CD4-positive, alpha-beta T cell treated with Interleukin-1 beta for 1 hour (primary cell): ENCODE results near the gene BNIP2.
"Not testable (repeated sequence)": the region's sequence is repeated elsewhere in the genome, so short reads cannot be mapped to it uniquely, and the experiment has no call there.

Experiments used
- DNase-seq, 2 donors: peaks; one replicate each; pipeline ENCODE4 v3.0.0-alpha.2; 2020 to 2022

BNIP2 gene, protein sequence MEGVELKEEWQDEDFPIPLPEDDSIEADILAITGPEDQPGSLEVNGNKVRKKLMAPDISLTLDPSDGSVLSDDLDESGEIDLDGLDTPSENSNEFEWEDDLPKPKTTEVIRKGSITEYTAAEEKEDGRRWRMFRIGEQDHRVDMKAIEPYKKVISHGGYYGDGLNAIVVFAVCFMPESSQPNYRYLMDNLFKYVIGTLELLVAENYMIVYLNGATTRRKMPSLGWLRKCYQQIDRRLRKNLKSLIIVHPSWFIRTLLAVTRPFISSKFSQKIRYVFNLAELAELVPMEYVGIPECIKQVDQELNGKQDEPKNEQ

DNA sequence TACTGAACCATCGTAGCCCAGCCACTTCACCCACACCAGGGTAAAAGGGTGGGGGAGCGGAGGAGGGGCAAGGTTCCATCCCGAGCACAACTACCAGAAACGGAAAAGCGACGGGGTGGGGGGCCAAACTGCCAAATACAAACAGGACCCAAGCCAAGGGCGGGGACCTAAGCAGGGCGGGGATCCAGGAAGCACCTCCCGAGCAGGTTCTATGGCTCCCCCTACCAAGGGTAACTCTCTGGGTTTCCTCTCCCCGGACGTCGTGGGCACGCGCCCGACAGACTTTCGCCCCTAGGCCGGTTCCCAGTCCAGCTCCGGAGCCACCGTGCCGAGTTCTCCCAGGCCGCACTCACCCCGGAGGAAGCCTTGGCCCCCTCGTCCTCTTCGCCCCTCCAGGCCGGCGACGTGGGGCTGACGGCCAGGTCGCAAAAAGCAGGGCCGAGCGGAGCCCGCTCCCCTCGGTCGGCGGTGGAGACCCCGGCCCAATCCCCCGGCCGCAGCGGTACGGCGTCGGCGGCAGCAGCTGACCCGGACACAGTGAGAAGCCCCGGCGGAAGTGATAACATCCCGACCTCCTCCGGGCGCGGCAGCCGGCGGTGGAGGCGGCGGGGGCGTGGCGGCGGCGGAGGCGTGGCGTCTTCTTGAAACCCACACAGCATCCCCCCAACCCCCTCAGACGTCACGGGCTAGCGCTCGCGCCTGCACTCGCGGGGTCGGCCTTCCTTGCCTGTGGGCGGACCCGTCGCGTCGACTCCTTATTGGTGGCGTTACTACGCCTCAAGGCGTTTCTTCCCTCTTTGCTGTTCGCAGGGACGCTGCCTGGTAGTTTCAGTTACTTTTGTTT, at the start of gene BNIP2:
Gene BNIP2, minus strand, starts transcription at position 539 of the 844 bp plus-strand sequence. CDS start 6,863 bp downstream, outside the sequence.
- DNase-seq: peak; percentile 99

DNA sequence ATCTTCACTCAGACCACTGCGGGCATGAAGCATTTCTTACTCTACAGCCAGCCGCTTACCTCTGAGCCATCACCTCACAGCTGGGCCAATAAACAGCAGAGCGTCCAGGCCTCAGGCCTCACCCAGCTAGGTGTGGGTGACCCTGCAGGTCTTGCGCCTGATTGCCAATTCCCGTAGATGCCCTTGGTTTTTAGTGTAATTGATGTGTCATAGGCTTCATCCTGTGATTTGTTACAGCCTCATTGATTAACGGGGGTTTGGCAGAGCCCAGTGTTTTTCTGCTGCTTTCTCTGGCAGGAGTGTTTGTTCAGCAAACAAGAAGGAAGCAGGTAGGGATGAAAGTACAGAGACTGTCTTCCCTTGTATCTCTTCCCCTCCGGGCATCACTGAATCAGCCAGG, 49.6 kb upstream of the BNIP2 start:
- no peak for DNase-seq

DNA sequence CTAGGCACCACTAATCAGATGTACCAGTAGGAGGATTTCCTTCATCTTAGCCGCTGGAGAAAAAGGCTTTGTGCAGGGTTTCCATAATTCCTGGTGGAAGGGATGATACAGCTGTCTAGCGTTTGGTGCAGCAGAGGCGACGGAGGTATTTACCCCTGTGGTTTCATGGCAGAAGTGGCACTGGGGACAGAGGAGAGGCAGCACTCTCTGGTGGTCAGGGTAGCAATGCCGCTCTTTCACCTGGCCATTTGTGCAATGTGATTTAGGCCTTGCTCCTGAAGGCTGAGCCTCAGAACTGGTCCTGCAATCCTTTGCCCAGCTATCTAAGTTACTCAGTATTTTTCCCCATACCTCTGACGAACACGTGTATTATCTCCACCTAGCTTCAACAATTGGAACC, 47.1 kb upstream of the BNIP2 start:
- no peak for DNase-seq

DNA sequence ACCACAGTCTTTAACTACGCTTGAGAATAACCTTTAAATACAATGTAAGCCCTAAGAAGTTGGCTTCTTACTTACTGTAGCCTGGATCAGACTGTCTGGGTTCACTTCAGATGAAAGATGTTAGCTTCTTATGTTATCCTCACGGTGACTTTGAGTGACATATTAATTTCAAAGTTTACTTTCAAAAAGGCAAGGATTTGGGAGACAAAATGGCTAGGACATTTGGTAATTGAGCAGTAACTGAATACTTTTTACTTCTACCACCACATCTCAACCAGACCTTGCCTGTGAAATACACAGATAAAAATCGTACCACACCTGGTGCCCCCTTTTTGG, 36.0 kb upstream of the BNIP2 start:
- no peak for DNase-seq

DNA sequence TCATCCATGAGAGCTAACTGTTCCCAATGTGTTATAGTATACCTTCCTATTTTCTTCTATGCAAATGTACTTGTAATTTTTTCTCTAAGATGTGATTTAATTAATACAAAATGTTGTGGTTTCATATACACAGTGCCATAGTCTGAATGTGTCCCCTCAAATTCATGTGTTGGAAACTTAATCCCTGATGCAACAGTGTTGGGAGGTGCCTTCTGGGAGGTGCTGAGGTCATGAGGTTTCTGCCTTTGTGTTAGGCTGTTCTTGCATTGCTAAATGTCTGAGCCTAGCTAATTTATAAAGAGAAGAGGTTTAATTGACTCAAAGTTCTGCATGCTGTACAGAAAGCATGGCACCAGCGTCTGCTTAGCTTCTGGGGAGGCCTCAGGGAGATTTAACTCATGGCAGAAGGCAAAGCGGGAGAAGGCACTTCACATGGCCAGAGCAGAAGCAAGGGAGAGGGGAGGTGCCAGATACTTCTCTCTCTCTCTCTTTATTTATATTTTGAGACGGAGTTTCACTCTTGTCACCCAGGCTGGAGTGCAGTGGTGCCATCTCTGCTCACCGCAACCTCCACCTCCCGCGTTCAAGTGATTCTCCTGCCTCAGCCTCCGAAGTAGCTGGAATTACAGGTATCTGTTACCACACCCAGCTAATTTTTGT, 34.7 kb upstream of the BNIP2 start:
- DNase-seq: no peak

DNA sequence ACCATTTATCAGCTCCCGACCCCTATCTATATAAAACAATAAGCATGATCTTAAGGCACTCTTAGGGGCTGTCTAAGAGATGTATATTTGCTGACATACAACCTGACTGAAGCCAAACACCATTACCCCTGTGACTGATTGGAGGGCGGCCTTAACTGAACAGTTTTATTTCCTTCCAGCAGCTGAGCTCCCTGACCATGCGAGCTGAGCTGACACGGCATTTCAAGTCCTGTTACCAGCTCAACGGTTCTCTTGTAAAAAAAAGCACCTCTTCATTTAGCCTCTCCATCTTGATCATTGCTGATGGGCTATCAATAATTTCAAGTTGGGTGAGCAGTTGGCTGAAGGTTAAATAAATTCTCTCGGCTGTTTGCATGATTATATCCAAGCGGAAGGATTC, 33.4 kb upstream of the BNIP2 start:
- no peak for DNase-seq

DNA sequence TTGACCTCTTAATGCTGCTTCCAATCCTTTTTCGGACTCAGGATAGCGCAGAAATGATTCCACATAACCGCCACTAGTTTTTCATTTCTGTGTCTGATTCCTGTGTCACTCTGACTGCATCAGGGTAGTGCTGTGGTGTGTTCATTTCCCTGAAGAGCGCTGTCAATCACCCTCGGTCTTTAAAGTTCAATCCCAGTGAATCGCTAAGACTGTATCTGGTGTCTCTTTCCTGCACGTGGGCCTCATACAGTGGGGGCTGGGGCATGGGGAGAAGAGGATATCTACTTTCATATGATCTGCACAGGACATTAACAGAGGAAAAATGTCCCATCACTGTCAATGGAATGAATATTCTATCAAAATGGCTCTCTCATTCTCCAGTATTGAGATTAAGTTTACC, 32.9 kb upstream of the BNIP2 start:
- no peak for DNase-seq

DNA sequence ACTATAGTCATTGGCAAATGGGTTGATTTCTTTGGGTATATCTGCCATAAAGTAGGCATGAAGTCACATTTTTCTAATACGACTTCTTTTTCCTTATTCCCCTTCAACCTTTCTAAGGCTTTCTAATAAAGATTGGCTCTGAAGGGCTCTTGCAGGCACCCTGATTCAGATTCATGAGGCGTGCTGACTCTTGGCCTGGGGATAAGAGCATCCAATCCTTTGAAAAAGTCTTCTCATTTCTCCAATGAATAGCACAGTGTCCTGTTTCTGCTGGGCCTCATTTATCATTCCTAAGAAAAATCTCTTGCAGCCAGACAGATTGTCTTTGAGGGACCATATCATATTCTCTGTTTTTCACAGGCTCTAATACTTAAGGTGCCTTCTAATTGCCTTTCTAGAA, 32.3 kb upstream of the BNIP2 start:
- DNase-seq: no peak

DNA sequence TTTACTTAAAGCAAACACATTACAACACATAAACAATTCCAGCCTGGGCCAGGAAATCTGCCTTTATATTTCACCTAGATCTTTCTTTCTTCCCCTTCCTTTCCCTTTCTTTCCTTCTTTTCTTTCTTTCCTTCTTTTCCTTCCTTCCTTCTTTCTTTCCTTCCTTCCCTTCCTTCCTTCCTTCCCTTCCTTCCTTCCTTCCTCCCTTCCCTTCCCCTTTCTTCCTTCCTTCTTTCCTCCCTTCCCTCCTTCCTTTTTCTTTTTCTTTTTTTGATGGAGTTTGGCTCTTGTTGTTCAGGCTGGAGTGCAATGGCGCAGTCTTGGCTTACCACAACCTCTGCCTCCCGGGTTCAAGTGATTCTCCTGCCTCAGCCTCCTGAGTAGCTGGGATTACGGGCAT, 24.1 kb upstream of the BNIP2 start:
- no peak for DNase-seq

DNA sequence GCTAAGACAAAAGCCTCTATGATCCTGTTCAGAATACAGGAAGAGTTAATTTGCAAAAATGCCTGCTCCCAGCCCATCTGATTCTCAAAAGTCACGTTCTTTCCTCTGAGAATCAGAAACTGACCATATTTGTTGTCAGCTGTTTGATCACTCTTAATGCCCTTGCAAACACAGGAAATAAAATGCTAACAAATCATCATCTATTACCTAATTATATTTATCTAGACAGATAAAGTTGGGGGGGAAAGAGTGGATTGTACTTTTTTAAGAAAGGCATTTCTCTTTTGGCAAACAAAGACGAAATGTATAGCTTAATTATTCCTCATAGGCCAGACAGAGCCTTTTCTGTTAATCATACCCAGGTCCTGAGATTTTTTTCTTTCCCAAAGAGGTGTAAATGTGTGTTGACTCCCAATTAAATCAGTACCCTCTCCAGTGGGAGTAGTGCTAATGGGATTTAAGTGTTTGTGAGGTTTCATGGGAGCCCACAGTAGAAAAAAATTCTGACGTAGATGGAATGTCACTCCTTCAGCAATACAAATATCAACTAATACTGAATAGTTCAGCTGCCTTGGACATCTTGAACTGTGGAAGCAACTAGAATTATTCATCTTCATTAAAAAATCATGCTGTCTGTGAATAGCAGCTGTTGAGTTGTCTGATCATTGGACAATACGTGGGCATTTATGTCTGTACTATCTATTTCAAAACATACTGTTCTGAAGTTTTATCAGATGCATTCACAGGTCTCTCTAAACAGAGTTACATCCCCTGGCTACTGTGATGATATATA, 22.5 kb upstream of the BNIP2 start:
- DNase-seq: no peak

DNA sequence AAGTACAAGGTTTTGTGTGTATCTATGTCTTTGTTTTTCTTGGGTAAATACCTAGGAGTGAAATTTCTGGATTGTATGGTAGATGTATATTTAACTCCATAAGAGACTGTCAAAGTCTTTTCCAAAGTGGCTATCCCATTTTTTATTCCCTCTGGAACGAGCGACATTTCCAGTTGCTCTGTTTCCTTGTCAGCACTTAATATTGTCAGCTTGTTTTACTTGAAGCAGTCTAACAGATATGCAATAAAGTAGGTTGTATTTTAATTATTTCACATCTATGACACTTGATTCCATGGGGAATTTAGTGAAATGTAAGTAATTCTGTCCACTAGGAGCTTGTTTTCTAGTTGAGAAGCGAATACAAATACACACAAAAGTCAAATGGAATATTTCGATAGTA, 18.5 kb upstream of the BNIP2 start:
- no peak for DNase-seq

DNA sequence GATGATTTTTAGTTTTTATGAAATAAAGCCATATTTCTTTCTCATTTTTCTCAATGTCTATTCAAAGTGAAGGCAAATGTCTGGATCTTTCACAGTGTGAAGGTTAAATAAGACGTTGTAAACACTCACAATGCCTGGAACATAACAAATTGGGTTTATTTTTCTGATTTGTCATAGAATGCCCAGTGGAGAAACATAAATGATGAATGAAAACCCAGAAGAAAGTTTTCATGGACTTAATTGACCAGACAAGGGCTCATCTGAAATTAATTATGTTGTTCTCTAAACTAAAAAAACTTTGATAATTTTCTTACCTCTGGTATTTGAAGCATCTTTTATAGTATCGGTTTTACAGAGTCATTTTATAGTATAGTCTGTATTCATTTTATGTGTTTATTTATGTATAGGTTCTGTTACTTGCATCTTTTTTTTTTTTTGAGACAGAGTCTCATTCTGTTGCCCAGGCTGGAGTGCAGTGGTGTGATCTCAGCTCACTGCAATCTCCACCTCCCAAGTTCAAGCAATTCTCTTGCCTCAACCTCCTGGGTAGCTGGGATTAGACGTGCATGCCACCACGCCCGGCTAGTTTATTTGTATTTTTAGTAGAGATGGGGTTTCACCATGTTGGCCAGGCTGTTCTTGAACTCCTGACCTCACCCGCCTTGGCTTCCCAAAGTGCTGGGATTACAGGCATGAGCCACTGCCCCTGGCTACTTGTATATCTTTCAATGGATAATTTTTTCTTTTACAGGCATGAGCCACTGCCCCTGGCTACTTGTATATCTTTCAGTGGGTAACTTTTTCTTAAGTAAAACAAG, 15.1 kb upstream of the BNIP2 start:
- no peak for DNase-seq

DNA sequence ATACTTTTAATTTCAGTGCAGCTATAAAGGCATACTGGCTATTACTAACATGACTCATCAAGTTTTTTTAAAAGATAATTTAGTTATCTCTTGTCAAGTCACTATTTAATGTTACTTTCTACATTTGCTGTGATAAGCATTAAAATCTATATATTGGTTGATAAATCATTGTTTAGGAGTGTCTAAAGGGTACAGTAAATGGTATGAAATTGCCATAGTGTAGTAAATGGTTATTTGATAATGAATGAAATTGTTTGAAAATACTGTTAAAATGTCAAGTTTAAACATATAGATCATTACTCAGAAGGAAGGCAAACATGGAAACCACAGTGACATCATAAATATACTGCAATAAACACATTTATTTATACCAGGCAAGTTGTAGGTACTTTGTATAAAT, 13.2 kb upstream of the BNIP2 start:
- no peak for DNase-seq

DNA sequence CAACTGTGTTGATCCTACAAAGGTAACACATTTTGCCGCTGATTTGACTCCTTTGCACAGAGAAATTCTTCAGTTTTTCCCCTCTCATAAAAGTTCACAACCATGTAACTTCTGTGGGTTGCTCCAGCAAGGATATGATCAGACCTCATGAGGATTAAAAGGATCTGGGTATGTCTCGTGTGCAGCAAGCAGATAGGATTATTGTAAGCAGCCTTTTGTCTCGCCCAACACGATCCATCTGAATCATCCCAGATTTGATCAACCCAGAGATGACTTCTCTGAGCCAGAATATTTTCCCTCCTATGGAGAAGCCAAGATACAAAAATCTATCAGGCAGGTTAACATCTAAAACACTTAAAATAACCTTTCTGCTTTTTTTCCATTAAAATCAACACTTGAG, 12.8 kb upstream of the BNIP2 start:
- DNase-seq: no peak

DNA sequence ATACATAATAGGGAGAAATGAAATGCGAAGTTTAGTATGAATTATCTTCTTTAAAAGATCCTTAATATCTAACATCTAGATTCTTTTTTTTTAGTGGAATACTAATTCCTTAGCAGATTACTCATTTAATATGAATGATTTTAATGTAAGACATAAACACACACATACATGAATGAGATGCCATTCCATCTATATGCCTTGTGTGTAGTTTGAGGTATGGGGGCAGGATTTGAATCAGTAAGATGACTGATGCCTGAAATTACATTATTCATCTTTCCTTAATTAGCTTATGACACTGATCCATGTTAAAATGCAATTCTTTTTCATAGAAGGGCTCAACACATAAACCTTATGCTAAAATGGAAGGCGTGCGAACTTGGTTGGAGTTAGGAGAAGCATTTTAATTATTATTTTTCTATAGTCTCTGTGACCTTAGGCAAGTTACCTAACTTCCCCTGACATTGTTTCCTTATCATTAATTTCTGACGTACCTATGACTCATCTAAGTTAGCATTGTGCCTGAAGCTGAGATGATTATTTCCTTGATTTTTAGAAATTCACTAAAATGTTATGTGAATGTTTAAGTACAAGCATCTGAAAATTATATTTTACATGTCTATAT, 10.8 kb upstream of the BNIP2 start:
- DNase-seq: no peak

DNA sequence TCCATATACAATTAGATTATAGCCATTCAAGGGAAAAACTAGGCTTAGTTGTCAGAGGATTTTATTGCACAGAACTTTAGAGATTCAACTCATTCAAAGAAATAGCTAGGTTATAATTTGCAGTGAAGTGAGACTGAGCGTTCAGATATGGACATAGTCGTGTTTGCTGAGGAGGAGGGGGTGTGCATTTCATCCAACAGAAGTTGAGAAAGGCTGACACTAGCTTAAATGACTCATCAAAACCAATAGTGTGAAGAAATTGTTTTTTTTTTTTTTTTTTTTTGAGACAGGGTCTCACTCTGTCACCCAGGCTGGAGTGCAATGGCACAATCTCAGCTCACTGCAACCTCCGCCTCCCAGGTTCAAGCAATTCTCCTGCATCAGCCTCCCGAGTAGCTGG, 8.9 kb upstream of the BNIP2 start:
- not testable (repeated sequence) for DNase-seq

DNA sequence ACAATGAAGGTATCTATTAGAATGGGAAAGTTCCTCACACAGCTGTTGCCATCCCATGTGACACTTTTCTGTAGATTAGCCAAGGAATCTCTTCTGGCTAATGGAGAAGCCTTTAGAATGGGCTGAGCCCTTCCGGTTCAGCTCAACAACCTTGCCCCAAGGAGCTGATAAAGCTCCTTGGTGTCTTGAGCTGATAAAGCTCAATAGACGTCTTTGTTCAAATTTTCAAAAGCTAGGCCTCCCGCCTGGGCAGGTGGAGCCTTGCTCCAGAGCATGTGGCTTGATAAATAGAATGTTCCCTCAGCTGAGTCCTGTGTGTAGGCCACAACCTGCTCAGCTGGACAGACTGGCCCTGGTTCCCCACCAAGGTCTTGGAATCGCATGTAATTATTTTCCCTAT, 7.2 kb upstream of the BNIP2 start:
- DNase-seq: no peak

DNA sequence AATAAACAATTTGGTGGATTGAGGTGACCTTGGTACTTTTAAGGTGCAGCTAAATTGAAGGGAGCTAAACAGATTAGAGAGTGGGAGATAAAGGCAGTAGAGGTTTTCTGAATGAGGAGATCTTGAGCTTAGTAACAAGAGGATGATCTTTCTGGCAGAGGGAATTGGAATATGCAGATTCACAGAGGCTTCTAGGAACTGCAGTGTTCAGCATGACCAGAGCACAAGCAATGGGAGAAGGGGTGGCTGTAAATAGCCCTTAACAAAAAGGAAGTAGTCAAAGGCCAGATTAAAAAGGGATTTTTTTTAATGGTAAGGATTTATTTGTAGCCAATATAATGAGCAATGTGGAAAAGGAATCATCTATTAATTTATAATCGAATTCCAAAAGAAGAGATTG, 5.7 kb upstream of the BNIP2 start:
- no peak for DNase-seq

DNA sequence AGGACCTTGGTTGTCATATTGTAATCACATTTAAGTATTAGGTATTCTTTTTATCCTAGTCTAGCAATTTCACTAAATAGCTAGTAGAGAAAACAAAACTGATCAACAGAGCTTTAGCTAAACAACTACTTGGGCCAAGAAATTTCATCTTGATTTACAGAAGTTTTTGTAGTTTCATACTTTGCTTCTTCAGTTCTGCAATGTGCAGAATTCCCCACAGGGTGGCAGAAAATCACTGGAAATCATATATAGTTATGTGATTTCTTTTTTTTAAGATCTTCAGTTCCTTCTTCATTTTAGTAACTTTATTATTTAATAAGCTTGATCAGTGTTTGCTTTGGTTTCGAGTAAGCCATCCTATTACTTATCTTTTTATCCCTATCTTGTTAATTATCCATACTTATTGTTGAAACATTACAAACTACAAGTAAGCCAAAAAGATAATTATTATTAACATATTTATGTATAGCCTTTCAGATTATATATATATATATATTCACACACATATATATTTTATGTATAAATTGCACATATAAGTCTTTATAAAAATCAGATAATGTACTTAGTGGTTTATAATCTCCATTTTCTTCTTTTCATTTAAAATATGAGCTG, 2.2 kb upstream of the BNIP2 start:
- DNase-seq: peak; percentile 29 to 63

DNA sequence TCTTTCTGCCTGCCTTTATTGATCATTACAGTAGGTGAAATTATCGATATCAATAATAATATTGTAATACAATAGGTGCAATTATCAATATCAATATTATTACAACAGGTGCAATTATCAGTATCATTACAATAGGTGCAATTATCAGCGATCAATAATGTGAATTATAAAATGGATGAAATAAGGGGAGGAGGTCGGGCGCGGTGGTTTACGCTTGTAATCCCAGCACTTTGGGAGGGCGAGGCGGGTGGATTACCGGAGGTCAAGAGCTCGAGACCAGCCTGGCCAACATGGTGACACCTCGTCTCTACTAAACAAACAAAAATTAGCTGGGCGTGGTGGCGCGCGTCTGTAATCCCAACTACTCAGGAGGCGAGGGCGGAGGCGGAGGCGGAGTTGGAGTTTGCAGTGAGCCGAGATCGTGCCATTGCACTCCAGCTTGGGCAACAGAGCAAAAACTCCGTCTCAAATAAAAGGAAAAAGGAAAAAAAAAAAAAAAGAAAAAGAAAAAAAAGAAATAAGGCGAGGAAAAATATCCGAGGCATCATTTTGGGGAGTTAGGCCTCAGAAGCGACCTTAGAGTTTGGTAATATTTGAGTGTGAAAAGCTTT, 611 bp upstream of the BNIP2 start:
- peak; percentile 73 to 81 for DNase-seq

DNA sequence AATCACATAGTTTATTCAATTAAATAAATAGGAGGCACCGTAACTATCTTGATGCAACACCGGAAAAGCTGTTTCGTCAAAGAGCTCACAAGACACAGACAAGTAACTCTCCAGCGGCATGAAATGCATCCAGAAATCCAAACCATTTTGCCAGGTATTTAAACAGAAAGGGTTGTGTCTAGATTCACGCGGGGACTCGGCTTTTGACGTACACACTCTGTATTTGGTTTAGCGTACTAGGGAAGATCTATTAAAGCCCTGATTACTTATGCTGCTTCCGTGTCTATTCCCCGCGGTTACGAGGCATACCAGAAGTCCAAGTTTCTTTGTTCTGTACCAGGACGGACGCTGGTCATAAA, 718 bp downstream of the BNIP2 start:
- DNase-seq: peak; percentile 30 to 55
